AG10803 (cell line): ENCODE results near the gene RNU1-3.
"Not testable (repeated sequence)": the region's sequence is repeated elsewhere in the genome, so short reads cannot be mapped to it uniquely, and the experiment has no call there.

ENCODE experiments used
- DNase-seq: peaks from one replicate; pipeline ENCODE4 v3.0.0; 2010; ENCODE audit warnings: low read depth
- H3K4me3 ChIP-seq: 2 replicates; pipeline ENCODE4 v1.5.1; 2011; ENCODE audit warnings: mild to moderate bottlenecking, low read length, control low read depth
- CTCF ChIP-seq: conservative IDR thresholded peaks from 2 replicates; pipeline ENCODE4 v1.5.1; 2011; ENCODE audit warnings: mild to moderate bottlenecking, low read length, control low read depth, inconsistent platforms

The RNU1-3 gene

DNA sequence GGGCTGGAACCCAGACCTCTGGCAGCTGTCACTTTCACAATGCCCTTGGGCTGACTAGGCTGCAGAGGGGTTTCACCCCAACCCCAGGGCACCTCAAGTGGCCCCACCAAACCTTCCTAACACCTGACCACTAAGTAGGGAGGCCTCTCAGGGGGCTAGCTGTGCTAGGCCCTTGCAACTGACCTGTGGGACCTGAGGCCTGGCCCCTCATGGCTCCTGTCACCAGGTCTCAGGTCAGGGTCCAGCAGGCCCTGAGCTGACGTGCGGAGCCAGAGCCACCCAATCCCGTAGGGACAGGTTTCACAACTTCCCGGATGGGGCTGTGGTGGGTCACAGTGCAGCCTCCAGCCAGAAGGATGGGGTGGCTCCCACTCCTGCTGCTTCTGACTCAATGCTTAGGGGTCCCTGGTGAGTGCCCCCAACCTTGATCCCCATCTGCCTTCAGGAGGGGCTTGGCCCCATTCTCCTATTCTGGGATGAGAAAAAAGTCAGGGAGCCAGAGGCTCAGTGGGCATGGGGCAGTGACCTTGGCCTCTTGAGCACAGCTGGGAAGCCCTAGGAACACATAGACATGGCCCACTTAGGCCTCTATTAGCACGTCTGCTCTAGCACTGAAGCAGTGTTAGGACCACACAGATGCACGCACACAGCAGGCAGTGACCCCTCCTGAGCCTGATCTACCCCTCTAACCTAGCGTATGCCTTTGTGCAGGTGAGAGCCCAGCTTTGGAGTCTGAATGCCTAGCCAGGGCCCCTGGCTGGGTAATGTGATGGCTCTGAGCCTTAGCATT, 21.3 kb downstream of the RNU1-3 start:
- peak overlapping the region; percentile 98 for H3K4me3 ChIP-seq
- DNase-seq, result not testable (repeated sequence)

GRCh38 chr1:16644482-16645270, 22.1 kb downstream of the RNU1-3 start:
- peak; percentile 95 for DNase-seq
- peak overlapping the region; percentile 98 for H3K4me3 ChIP-seq
- TF ChIP-seq CTCF, result peak; percentile 23; the same call in 1 of the 2 replicates

- peak overlapping the region; percentile 98 for H3K4me3 ChIP-seq
- no peak for DNase-seq
- TF ChIP-seq CTCF, result no peak
These were observed 22.6 kb downstream of the RNU1-3 start for GRCh38 chr1:16644193-16644481.

DNA sequence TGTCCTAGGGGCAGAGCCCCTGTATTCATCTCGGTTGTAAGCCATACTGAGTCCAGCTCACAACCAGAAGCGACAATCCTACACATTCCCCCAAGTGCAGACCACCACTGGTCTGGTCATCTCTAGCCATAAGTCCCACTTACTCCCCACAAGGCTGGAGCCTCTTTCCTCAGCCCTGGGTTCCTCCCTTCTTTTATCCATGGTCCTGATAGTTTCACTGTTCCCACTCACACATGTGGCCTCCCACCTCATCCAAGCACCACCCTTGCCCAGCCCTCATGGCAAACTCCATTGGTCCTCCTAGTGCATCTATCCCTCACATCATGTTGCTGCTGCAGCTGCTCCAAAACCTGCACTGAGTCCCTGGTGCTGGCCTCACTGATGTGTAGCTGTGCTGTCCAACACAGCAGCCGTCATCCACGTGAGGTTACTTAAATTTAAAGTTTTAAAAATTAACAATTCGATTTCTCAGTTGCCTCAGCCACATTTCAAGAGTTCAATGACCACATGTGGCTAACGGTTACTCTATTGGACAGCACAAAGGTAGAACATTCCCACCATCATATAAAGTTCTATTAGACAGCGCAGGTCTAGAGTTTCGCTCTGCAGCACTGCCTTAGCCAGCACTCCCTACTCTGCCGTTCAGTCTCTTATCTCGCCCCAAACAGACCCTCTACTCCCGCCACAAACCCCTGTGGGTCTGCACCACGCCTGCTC, 23.1 kb downstream of the RNU1-3 start:
- not testable (repeated sequence) for DNase-seq
- peak overlapping the region; percentile 98 for H3K4me3 ChIP-seq

DNA sequence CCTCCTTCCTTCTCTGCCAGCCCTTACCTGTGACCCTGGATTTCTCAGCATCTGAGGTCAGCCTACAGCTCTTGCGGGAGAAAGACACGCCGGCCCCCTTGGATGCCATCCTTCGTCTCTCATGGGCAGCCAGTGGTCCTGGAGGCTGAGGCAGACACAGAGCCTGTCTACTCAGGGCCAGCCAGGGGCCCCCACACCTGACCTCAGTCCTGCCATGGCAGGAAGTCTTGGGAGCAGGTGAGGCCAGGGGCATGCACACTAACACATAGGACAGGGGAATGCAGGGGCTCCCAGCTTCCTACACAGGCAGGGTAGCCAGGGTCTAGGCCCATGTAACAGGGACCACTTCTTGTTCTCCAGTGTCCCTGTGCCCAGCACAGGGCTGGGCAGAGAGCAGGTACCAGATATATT, 23.7 kb downstream of the RNU1-3 start:
- DNase-seq, result not testable (repeated sequence)
- peak overlapping the region; percentile 18 for H3K4me3 ChIP-seq

DNA sequence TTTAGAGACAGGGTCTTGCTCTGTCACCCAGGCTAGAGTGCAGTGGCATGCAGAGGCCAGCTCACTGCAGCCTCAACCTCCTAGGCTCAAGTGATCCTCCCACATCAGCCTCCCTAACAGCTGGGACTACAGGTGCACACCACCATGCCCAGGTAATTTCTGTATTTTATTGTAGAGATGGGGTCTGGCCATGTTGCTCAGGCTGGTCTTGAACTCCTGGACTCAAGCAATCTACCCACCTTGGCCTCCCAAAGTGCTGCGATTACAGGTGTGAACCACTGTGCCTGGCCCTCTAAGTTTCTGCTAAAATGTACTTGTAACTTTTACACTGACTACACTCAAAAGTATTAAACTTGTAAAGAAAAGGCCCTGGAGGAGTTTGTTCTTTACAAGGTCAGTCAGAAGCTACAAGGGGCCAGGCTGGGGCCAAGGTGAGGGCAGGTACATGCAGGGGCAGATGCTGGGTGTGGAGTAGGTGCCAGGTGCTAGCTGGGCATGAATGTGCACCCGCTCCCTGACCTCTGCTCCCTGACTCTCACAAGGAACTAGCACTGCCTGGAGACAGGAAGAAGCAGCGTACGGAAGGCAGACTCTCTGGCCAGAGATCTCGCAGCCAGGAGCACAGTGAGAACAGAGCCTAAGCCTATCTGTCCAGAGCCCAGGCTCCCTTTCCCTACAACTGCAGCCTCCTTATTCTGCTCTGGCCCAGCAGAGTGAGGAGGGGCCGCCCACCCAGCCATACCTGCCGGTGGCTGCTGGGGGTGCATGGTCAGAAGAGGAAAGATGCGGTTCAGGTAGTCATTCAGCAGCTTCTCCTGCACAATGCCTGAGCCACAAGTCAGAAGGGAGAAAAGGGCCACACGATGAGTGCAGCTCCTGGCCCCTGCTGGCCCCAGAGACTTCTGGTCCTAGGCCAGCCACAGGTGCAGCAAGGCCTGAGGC, 24.5 kb downstream of the RNU1-3 start:
- DNase-seq, H3K4me3 ChIP-seq: not testable (repeated sequence)

GRCh38 chr1:16641159-16641975, 25.4 kb downstream of the RNU1-3 start:
- not testable (repeated sequence) for DNase-seq, H3K4me3 ChIP-seq

DNA sequence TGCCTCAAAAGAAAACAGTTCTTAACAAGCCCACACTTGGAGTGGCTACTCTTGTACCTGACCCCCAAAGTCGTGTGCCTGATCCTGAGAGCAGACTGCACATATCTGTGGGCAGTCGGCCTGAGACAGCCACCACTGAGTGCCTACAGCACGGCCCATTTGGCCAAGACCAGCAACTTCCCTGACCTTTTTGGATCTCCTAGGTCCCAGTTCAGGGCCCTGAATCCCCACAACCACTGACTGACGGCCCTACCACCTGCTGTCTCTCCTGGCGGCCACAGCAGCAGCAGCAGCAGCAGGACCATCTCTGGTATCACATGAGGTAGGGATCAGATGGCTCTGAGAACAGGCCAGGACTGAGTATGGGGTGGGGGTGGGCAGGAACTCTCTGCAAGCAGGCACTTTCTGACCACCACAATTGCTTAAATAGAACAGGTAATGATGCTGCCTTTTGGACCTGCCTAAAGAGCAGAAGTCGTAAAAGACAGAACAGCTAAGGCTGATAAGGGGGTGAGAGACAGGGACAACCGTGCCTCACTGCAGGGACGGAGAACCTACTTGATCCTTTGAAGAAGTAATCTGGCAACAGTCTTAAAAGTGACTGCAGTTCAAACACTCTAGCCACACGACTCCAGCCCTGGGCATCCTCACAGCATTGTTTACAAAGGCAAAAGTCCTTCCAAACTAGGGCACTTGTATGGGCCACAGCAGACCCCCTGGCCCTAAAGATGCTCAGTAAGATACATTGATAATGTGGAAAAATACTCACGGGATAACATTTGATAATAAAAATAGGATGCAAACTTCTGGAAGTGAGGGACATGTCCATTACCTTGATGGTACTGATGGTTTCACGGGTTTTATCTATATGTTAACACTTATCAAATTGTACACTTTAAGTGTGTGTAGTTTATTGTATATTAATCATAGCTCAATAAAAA, 27.4 kb downstream of the RNU1-3 start:
- not testable (repeated sequence) for H3K4me3 ChIP-seq, DNase-seq

GRCh38 chr1:16637941-16638778, 28.6 kb downstream of the RNU1-3 start:
- not testable (repeated sequence) for H3K4me3 ChIP-seq, DNase-seq

GRCh38 chr1:16636551-16637195, 30.1 kb downstream of the RNU1-3 start:
- DNase-seq, H3K4me3 ChIP-seq: not testable (repeated sequence)

DNA sequence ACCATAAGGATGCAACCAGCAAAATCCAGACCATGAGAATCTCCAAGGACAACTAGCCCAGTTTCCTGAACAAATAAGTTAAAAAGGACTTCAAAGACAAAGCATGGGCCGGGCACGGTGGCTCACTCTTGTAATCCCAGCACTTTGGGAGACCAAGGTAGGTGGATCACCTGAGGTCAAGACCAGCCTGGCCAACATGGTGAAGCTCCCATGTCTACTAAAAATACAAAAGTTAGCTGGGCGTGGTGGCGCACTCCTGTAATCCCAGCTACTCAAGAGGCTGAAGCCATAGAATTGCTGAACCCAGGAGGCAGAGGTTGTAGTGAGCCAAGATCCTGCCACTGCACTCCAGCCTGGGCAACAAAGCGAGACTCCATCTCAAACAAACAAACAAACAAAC, 30.8 kb downstream of the RNU1-3 start:
- not testable (repeated sequence) for H3K4me3 ChIP-seq, DNase-seq

GRCh38 chr1:16633540-16634282, 33.0 kb downstream of the RNU1-3 start:
- not testable (repeated sequence) for DNase-seq, H3K4me3 ChIP-seq
